Measurements from ENCODE around the gene OCA2.

GRCh38 chr15:27806396-27806795 is 292.7 kb downstream of the OCA2 start:
- TF ChIP-seq, protein P1, sequence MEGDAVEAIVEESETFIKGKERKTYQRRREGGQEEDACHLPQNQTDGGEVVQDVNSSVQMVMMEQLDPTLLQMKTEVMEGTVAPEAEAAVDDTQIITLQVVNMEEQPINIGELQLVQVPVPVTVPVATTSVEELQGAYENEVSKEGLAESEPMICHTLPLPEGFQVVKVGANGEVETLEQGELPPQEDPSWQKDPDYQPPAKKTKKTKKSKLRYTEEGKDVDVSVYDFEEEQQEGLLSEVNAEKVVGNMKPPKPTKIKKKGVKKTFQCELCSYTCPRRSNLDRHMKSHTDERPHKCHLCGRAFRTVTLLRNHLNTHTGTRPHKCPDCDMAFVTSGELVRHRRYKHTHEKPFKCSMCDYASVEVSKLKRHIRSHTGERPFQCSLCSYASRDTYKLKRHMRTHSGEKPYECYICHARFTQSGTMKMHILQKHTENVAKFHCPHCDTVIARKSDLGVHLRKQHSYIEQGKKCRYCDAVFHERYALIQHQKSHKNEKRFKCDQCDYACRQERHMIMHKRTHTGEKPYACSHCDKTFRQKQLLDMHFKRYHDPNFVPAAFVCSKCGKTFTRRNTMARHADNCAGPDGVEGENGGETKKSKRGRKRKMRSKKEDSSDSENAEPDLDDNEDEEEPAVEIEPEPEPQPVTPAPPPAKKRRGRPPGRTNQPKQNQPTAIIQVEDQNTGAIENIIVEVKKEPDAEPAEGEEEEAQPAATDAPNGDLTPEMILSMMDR (IDR thresholded peaks at IDR 0.05): no peak
- TF ChIP-seq EP300 (IDR thresholded peaks at IDR 0.05) (no peak), POLR2A (IDR thresholded peaks at IDR 0.05) (no peak), POLR2AphosphoS5 (IDR thresholded peaks at IDR 0.05) (no peak)
